H9 (cell line): Measurements from ENCODE around the gene MCF2L. TPM values are rescaled to one million over a fixed set of nuclear protein-coding genes. Genes with fewer than 3 reads are reported as not detected.

Experiments used
- DNase-seq: peaks from one replicate; pipeline ENCODE4 v3.0.0-alpha.2; 2017
- H2AFZ ChIP-seq: one replicate; pipeline ENCODE4 v1.6.1; 2013; ENCODE audit warnings: mild to moderate bottlenecking, low read length, control low read depth, moderate library complexity
- H2AK5ac ChIP-seq: 2 replicates; pipeline ENCODE4 v1.6.1; 2013; ENCODE audit warnings: low read length, control low read depth, mixed read lengths; ENCODE audit not compliant: insufficient read length
- H2BK120ac ChIP-seq: one replicate; pipeline ENCODE4 v1.6.1; 2013; ENCODE audit warnings: low read depth, mild to moderate bottlenecking, low read length, control low read depth, inconsistent platforms; ENCODE audit not compliant: poor library complexity, severe bottlenecking
- H2BK12ac ChIP-seq: 2 replicates; pipeline ENCODE4 v1.6.1; 2013; ENCODE audit warnings: low read length, control low read depth, mixed read lengths, low read depth; ENCODE audit not compliant: insufficient read length
- H2BK15ac ChIP-seq: 2 replicates; pipeline ENCODE4 v1.6.1; 2013; ENCODE audit warnings: low read depth, low read length, control low read depth
- H2BK20ac ChIP-seq: one replicate; pipeline ENCODE4 v1.6.1; 2013; ENCODE audit warnings: low read depth, mild to moderate bottlenecking, low read length, control low read depth, inconsistent platforms; ENCODE audit not compliant: poor library complexity, severe bottlenecking
- H2BK5ac ChIP-seq: 2 replicates; pipeline ENCODE4 v1.6.1; 2013; ENCODE audit warnings: low read length, control low read depth, mixed read lengths; ENCODE audit not compliant: insufficient read length
- H3K14ac ChIP-seq: 2 replicates; pipeline ENCODE4 v1.6.1; 2013; ENCODE audit warnings: low read length, control low read depth; ENCODE audit not compliant: insufficient read depth
- H3K18ac ChIP-seq: 2 replicates; pipeline ENCODE4 v1.6.1; 2013; ENCODE audit warnings: low read depth, mild to moderate bottlenecking, mixed read lengths, low read length, control low read depth; ENCODE audit not compliant: insufficient read length
- H3K23ac ChIP-seq: 2 replicates; pipeline ENCODE4 v1.6.1; 2013; ENCODE audit warnings: low read length, control low read depth, mixed read lengths, low read depth; ENCODE audit not compliant: insufficient read length
- H3K23me2 ChIP-seq: 2 replicates; pipeline ENCODE4 v1.6.1; 2013; ENCODE audit warnings: low read depth, mild to moderate bottlenecking, mixed read lengths, low read length, control low read depth; ENCODE audit not compliant: insufficient read length, poor library complexity, severe bottlenecking
- H3K27ac ChIP-seq: 2 replicates; pipeline ENCODE4 v1.5.1; 2013; ENCODE audit warnings: low read length, control low read depth, mixed read lengths, low read depth; ENCODE audit not compliant: insufficient read length
- H3K27me3 ChIP-seq: 2 replicates; pipeline ENCODE4 v1.6.1; 2013; ENCODE audit warnings: low read length, control low read depth, inconsistent platforms; ENCODE audit not compliant: insufficient read depth
- H3K4ac ChIP-seq: 2 replicates; pipeline ENCODE4 v1.6.1; 2013; ENCODE audit warnings: low read depth, mild to moderate bottlenecking, control low read depth, inconsistent platforms, low read length, moderate library complexity
- H3K4me1 ChIP-seq: 2 replicates; pipeline ENCODE4 v1.6.1; 2013; ENCODE audit warnings: low read length, control low read depth, inconsistent platforms; ENCODE audit not compliant: insufficient read depth
- H3K4me2 ChIP-seq: 2 replicates; pipeline ENCODE4 v1.6.1; 2013; ENCODE audit warnings: low read length, control low read depth, mixed read lengths; ENCODE audit not compliant: insufficient read length, insufficient read depth
- H3K56ac ChIP-seq: 2 replicates; pipeline ENCODE4 v1.6.1; 2013; ENCODE audit warnings: low read depth, mild to moderate bottlenecking, mixed read lengths, low read length, control low read depth; ENCODE audit not compliant: insufficient read length
- H3K79me1 ChIP-seq: 2 replicates; pipeline ENCODE4 v1.6.1; 2013; ENCODE audit warnings: low read depth, mild to moderate bottlenecking, moderate library complexity, low read length, control low read depth, inconsistent platforms; ENCODE audit not compliant: insufficient read depth, poor library complexity, severe bottlenecking
- H3K79me2 ChIP-seq: 2 replicates; pipeline ENCODE4 v1.6.1; 2013; ENCODE audit warnings: low read length, control low read depth, inconsistent platforms; ENCODE audit not compliant: insufficient read depth
- H3K9ac ChIP-seq: 2 replicates; pipeline ENCODE4 v1.6.1; 2013; ENCODE audit warnings: low read length, control low read depth, mixed read lengths; ENCODE audit not compliant: insufficient read length; ENCODE audit errors: extremely low read depth
- H3K9me3 ChIP-seq: one replicate; pipeline ENCODE4 v1.6.1; 2013; ENCODE audit warnings: low read depth, low read length, inconsistent platforms; ENCODE audit not compliant: control insufficient read depth
- H3T11ph ChIP-seq: one replicate; pipeline ENCODE4 v1.6.1; 2013; ENCODE audit warnings: mild to moderate bottlenecking, low read length, control low read depth, inconsistent platforms
- H4K20me1 ChIP-seq: one replicate; pipeline ENCODE4 v1.6.1; 2013; ENCODE audit not compliant: control insufficient read depth, insufficient read length, insufficient read depth
- H4K5ac ChIP-seq: 2 replicates; pipeline ENCODE4 v1.6.1; 2013; ENCODE audit warnings: low read depth, mild to moderate bottlenecking, mixed read lengths, low read length, control low read depth; ENCODE audit not compliant: insufficient read length
- H4K8ac ChIP-seq: replicated peaks from 2 replicates; pipeline ENCODE4 v1.6.1; 2013; ENCODE audit warnings: low read length, control low read depth, mixed read lengths, low read depth; ENCODE audit not compliant: insufficient read length
- H4K91ac ChIP-seq: 2 replicates; pipeline ENCODE4 v1.6.1; 2013; ENCODE audit warnings: low read depth, mild to moderate bottlenecking, moderate library complexity, mixed read lengths, low read length, control low read depth; ENCODE audit not compliant: insufficient read length
- H3K27ac Mint-ChIP-seq, 3 experiments: 2 replicates in 2 of 3; 3 replicates in 1 of 3; pipeline ENCODE4 v1.8.0; 2020 to 2021; ENCODE audit warnings: mixed read lengths in 3 of 3, mild to moderate bottlenecking in 1 of 3, moderate library complexity in 1 of 3
- H3K27me3 Mint-ChIP-seq: 2 replicates; pipeline ENCODE4 v1.8.0; 2021; ENCODE audit warnings: low read depth, mild to moderate bottlenecking, moderate library complexity, mixed read lengths
- H3K36me3 Mint-ChIP-seq, 3 experiments: 2 replicates in 2 of 3; 3 replicates in 1 of 3; pipeline ENCODE4 v1.8.0; 2020 to 2021; ENCODE audit warnings: low read depth in 3 of 3, mixed read lengths in 3 of 3; ENCODE audit not compliant: insufficient read depth in 1 of 3
- H3K4me1 Mint-ChIP-seq, 2 experiments: 2 replicates each; pipeline ENCODE4 v1.8.0; 2020; ENCODE audit warnings: mixed read lengths in 2 of 2
- H3K4me3 Mint-ChIP-seq, 2 experiments: 2 replicates in 1 of 2; 3 replicates in 1 of 2; pipeline ENCODE4 v1.8.0; 2020 to 2021; ENCODE audit warnings: mild to moderate bottlenecking in 2 of 2, mixed read lengths in 2 of 2, moderate library complexity in 1 of 2
- H3K9me3 Mint-ChIP-seq, 2 experiments: 2 replicates in 1 of 2; 3 replicates in 1 of 2; pipeline ENCODE4 v1.8.0; 2020; ENCODE audit warnings: mild to moderate bottlenecking in 2 of 2, mixed read lengths in 2 of 2, moderate library complexity in 1 of 2
- WGBS: extraction: QIAGEN DNeasy Blood & Tissue Kit; methylation state at CpG from one replicate; pipeline ENCODE4 v1.1.7; 2013; ENCODE audit warnings: missing lambda C conversion rate, low lambda C conversion rate, mixed read lengths; ENCODE audit not compliant: insufficient read length; ENCODE audit errors: extremely low coverage; 5-methylcytosine and 5-hydroxymethylcytosine counted together
- total RNA-seq: library from RNA; stranded (reverse); gene quantifications from 2 replicates; pipeline ENCODE4 v1.2.1, GENCODE V29; 2021
- TF ChIP-seq, protein P1 (sequence below): fragments of 200-600 bp; sonication (generic); conservative IDR thresholded peaks from 3 replicates; pipeline ENCODE4 v1.8.0; 2021; ENCODE audit warnings: antibody characterized with exemption, mild to moderate bottlenecking

MCF2L gene
- total RNA-seq, 1 experiment from 2014 or later: 18.5 TPM

DNA sequence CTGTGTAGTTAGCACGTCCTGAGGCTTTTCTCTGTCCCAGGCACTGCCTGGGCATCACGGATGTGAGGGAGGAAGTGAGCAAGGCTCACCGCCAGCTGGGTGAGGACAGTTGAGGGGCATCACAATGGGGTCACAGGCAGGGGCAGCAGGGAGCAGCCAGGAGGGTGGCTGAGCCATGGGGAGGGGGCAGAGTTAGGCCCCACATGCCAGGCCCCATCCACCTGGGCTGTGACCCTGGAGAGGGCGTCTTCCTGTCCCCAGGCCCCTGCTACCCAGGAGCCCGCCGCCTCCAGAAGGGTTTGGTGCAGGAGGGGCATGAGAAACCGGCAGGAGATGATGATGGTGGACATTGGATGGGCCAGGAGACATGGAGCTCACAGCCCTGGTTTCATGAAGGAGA is 79.8 kb downstream of the MCF2L start:
- Histone ChIP-seq H3K9me3 (no peaks in the 10 kb centered on the region), H2AFZ (no peak overlapping the region), H3K79me2 (no peaks in the 10 kb centered on the region), H3K23ac (no peak overlapping the region), H3K79me1 (no peaks in the 10 kb centered on the region), H2AK5ac (no peak overlapping the region), H3K9ac (no peak overlapping the region), H2BK5ac (no peak overlapping the region), H3K23me2 (no peaks in the 10 kb centered on the region), H4K5ac (no peak overlapping the region), H3T11ph (no peak overlapping the region), H3K4ac (no peak overlapping the region), H4K20me1 (no peaks in the 10 kb centered on the region), H3K27ac (no peak overlapping the region), H3K18ac (no peak overlapping the region), H4K8ac (no peak overlapping the region), H3K4me2 (no peak overlapping the region), H3K14ac (no peak overlapping the region), H3K4me1 (no peaks in the 10 kb centered on the region), H2BK12ac (no peak overlapping the region), H4K91ac (no peak overlapping the region), H3K56ac (no peak overlapping the region), H2BK15ac (no peak overlapping the region), H3K27me3 (no peaks in the 10 kb centered on the region), H2BK120ac (no peak overlapping the region), H2BK20ac (no peak overlapping the region)
- Mint-ChIP-seq H3K36me3 (no peaks in the 10 kb centered on the region; a peak in 1 of 7 replicates), H3K4me1 (peaks cover 0 to 14% of the 10 kb centered on the region in 2 experiments; a peak in 3 of 4 replicates), H3K4me3 (no peak overlapping the region), H3K27ac (no peak overlapping the region), H3K27me3 (no peaks in the 10 kb centered on the region; the same call in 1 of the 2 replicates), H3K9me3 (no peaks in the 10 kb centered on the region; a peak in 1 of 5 replicates)
- no CpG with 5 or more reads among the region's 7 CpGs for WGBS
- TF ChIP-seq, protein P1, sequence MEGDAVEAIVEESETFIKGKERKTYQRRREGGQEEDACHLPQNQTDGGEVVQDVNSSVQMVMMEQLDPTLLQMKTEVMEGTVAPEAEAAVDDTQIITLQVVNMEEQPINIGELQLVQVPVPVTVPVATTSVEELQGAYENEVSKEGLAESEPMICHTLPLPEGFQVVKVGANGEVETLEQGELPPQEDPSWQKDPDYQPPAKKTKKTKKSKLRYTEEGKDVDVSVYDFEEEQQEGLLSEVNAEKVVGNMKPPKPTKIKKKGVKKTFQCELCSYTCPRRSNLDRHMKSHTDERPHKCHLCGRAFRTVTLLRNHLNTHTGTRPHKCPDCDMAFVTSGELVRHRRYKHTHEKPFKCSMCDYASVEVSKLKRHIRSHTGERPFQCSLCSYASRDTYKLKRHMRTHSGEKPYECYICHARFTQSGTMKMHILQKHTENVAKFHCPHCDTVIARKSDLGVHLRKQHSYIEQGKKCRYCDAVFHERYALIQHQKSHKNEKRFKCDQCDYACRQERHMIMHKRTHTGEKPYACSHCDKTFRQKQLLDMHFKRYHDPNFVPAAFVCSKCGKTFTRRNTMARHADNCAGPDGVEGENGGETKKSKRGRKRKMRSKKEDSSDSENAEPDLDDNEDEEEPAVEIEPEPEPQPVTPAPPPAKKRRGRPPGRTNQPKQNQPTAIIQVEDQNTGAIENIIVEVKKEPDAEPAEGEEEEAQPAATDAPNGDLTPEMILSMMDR: no peak
- no peak for DNase-seq
